ENCODE measurements around the gene ZBTB2.
"Not testable (repeated sequence)": the region's sequence is repeated elsewhere in the genome, so short reads cannot be mapped to it uniquely, and the experiment has no call there.

The ZBTB2 gene

GRCh38 chr6:151350442-151351145 is 40.8 kb downstream of the ZBTB2 start:
- Histone ChIP-seq H3K27ac (no peak overlapping the region), H4K20me1 (ENCODE audit: insufficient read depth) (no peaks in the 10 kb centered on the region), H3K4me1 (ENCODE audit: low read depth, poor library complexity, severe bottlenecking) (no peaks in the 10 kb centered on the region), H3K4me3 (IDR thresholded peaks at IDR 0.05; ENCODE audit: insufficient read depth, low read depth, low read length) (no peak overlapping the region), H3K79me2 (ENCODE audit: insufficient read depth, low read depth) (no peaks in the 10 kb centered on the region), H3K27me3 (ENCODE audit: insufficient read depth, low read depth) (no peaks in the 10 kb centered on the region), H3K36me3 (ENCODE audit: insufficient read depth) (no peaks in the 10 kb centered on the region), H3K4me2 (no peak overlapping the region), H2AFZ (ENCODE audit: low read depth) (no peak overlapping the region), H3K9ac (no peak overlapping the region)
- no peak for TF ChIP-seq CTCF (conservative IDR thresholded peaks at IDR 0.05; ENCODE audit: low read depth, low read length)

GRCh38 chr6:151349651-151350270 is 41.6 kb downstream of the ZBTB2 start:
- Histone ChIP-seq H2AFZ (ENCODE audit: low read depth) (no peak overlapping the region), H3K79me2 (ENCODE audit: insufficient read depth, low read depth) (no peaks in the 10 kb centered on the region), H3K4me3 (IDR thresholded peaks at IDR 0.05; ENCODE audit: insufficient read depth, low read depth, low read length) (no peak overlapping the region), H4K20me1 (ENCODE audit: insufficient read depth) (no peaks in the 10 kb centered on the region), H3K9ac (no peak overlapping the region), H3K27ac (no peak overlapping the region), H3K27me3 (ENCODE audit: insufficient read depth, low read depth) (no peaks in the 10 kb centered on the region), H3K4me1 (ENCODE audit: low read depth, poor library complexity, severe bottlenecking) (no peaks in the 10 kb centered on the region), H3K36me3 (ENCODE audit: insufficient read depth) (no peaks in the 10 kb centered on the region), H3K4me2 (no peak overlapping the region)
- no peak for TF ChIP-seq CTCF (conservative IDR thresholded peaks at IDR 0.05; ENCODE audit: low read depth, low read length)

GRCh38 chr6:151342750-151343149 is 48.6 kb downstream of the ZBTB2 start:
- H3K9ac ChIP-seq; H3K27me3 ChIP-seq (ENCODE audit: insufficient read depth, low read depth); H3K4me3 ChIP-seq (IDR thresholded peaks at IDR 0.05; ENCODE audit: insufficient read depth, low read depth, low read length); H3K79me2 ChIP-seq (ENCODE audit: insufficient read depth, low read depth); H4K20me1 ChIP-seq (ENCODE audit: insufficient read depth); H3K36me3 ChIP-seq (ENCODE audit: insufficient read depth); H3K27ac ChIP-seq; H3K4me2 ChIP-seq; H2AFZ ChIP-seq (ENCODE audit: low read depth); H3K4me1 ChIP-seq (ENCODE audit: low read depth, poor library complexity, severe bottlenecking): not testable (repeated sequence)

- Histone ChIP-seq H3K27me3 (ENCODE audit: insufficient read depth, low read depth) (no peaks in the 10 kb centered on the region), H3K79me2 (ENCODE audit: insufficient read depth, low read depth) (no peaks in the 10 kb centered on the region), H3K9ac (no peak overlapping the region), H4K20me1 (ENCODE audit: insufficient read depth) (no peaks in the 10 kb centered on the region), H3K4me3 (IDR thresholded peaks at IDR 0.05; ENCODE audit: insufficient read depth, low read depth, low read length) (no peak overlapping the region), H2AFZ (ENCODE audit: low read depth) (no peak overlapping the region), H3K27ac (no peak overlapping the region), H3K4me2 (no peak overlapping the region), H3K36me3 (ENCODE audit: insufficient read depth) (no peaks in the 10 kb centered on the region), H3K4me1 (ENCODE audit: low read depth, poor library complexity, severe bottlenecking) (no peaks in the 10 kb centered on the region)
- TF ChIP-seq CTCF (conservative IDR thresholded peaks at IDR 0.05; ENCODE audit: low read depth, low read length): no peak
Measured at GRCh38 chr6:151341476-151342195, 49.7 kb downstream of the ZBTB2 start.

All from KMS-11 (cell line).